ENCODE results near the gene SEC23IP.

GRCh38 chr10:119852277-119852676, 40.3 kb upstream of the SEC23IP start:
- TF ChIP-seq CTCF (IDR thresholded peaks at IDR 0.05; ENCODE audit: extremely low read depth in 1 of 2, insufficient read depth in 1 of 2, low read depth in 1 of 2, low read length in 2 of 2) (no peak), POLR2A (IDR thresholded peaks at IDR 0.05; ENCODE audit: low read depth, low read length) (no peak), EZH2 (IDR thresholded peaks at IDR 0.05; ENCODE audit: borderline replicate concordance, low read depth, low read length, severe bottlenecking) (no peak), POLR2AphosphoS5 (IDR thresholded peaks at IDR 0.05; ENCODE audit: insufficient read depth, low read depth, low read length) (no peak)

Measured in endothelial cell of umbilical vein (primary cell).